ENCODE measurements around the gene ATG9B.
A peak's percentile ranks its signal among the peaks of the same experiment; 100 is the strongest.

ATG9B gene

GRCh38 chr7:150999001-150999400 lies 25.3 kb downstream of the ATG9B start:
- DNase-seq (ENCODE audit: low read depth) = no peak

DNA sequence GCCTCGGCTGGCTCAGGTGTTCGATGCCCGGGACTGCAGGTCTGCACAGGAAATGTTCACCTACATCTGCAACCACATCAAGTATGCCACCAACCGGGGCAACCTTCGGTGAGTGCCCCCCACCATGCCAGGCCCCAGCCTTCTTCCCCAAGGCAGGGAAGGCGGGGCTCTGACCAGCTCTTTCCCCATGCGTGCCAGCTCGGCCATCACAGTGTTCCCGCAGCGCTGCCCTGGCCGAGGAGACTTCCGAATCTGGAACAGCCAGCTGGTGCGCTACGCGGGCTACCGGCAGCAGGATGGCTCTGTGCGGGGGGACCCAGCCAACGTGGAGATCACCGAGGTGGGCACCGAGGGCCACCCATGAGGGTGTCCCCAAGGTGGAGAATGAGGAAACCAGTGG lies 26.0 kb downstream of the ATG9B start:
- DNase-seq (ENCODE audit: low read depth) = no peak

DNA sequence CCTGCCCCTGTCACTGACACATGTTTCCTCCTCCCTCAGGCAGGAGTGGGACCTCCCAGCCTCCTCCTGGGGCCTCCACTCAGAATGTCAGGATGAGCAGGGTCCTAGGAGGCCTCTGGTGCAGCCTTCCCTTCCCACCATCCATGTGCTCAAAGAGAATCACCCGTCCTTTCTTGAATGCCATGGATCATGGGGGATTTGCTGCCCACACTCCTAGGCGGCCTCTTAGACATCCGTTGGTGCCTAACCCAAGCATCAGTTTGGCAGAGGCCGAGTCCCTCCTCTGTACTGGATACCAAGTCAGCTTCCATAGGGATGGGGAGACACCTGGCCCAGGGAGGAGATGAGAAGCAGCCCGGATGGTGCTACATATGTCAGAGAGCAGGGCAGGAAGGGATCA lies 26.5 kb downstream of the ATG9B start:
- no peak for DNase-seq (ENCODE audit: low read depth)

DNA sequence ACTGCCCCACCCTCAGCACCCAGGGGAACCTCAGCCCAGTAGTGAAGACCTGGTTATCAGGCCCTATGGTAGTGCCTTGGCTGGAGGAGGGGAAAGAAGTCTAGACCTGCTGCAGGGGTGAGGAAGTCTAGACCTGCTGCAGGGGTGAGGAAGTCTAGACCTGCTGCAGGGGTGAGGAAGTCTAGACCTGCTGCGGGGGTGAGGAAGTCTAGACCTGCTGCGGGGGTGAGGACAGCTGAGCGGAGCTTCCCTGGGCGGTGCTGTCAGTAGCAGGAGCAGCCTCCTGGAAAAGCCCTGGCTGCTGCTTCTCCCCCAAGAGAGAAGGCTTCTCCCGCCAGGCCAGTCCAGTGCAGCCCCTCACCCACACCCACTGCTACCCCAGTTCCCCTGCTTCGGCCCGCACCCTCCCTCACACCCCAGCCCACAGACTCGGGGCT lies 27.2 kb downstream of the ATG9B start:
- no peak for DNase-seq (ENCODE audit: low read depth)

GRCh38 chr7:150996376-150997074 lies 27.8 kb downstream of the ATG9B start:
- DNase-seq (ENCODE audit: low read depth) = no peak

- no peak for DNase-seq (ENCODE audit: low read depth)
Measured at GRCh38 chr7:150994838-150995510, 29.3 kb downstream of the ATG9B start.

GRCh38 chr7:150994141-150994837 lies 30.0 kb downstream of the ATG9B start:
- DNase-seq (ENCODE audit: low read depth) = no peak

GRCh38 chr7:150993511-150993910 lies 30.8 kb downstream of the ATG9B start:
- no peak for DNase-seq (ENCODE audit: low read depth)

DNA sequence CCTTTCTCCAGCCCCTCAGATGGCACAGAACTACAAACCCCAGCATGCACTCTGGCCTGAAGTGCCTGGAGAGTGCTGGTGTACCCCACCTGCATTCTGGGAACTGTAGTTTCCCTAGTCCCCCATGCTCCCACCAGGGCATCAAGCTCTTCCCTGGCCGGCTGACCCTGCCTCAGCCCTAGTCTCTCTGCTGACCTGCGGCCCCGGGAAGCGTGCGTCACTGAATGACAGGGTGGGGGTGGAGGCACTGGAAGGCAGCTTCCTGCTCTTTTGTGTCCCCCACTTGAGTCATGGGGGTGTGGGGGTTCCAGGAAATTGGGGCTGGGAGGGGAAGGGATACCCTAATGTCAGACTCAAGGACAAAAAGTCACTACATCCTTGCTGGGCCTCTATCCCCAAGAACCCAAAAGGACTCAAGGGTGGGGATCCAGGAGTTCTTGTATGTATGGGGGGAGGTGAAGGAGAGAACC lies 31.4 kb downstream of the ATG9B start:
- DNase-seq (ENCODE audit: low read depth) = peak; percentile 35

DNA sequence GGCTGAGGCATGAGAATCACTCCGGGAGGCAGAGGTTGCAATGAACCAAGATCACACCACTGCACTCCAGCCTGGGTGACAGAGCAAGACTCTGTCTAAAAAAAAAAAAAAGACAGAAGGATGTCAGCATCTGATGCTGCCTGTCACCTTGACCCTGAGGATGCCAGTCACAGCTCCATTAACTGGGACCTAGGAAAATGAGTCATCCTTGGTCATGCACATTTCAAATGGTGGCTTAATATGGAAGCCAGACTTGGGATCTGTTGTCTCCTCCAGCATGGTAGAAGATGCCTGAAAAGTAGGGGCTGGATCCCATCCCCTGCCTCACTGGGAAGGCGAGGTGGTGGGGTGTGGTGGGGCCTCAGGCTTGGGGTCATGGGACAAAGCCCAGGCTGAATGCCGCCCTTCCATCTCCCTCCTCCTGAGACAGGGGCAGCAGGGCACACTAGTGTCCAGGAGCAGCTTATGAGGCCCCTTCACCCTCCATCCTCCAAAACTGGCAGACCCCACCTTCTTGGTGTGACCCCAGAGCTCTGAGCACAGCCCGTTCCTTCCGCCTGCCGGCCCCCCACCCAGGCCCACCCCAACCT lies 32.1 kb downstream of the ATG9B start:
- no peak for DNase-seq (ENCODE audit: low read depth)

GRCh38 chr7:150990416-150991186 lies 33.7 kb downstream of the ATG9B start, which contains the start of gene NOS3:
Gene NOS3, plus strand, starts transcription at chr7:150991017. Its CDS starts 2,787 bp downstream, at chr7:150993804.
- no peak for DNase-seq (ENCODE audit: low read depth)

- DNase-seq (ENCODE audit: low read depth) = no peak
Measured at GRCh38 chr7:150989456-150989855, 34.8 kb downstream of the ATG9B start.

DNA sequence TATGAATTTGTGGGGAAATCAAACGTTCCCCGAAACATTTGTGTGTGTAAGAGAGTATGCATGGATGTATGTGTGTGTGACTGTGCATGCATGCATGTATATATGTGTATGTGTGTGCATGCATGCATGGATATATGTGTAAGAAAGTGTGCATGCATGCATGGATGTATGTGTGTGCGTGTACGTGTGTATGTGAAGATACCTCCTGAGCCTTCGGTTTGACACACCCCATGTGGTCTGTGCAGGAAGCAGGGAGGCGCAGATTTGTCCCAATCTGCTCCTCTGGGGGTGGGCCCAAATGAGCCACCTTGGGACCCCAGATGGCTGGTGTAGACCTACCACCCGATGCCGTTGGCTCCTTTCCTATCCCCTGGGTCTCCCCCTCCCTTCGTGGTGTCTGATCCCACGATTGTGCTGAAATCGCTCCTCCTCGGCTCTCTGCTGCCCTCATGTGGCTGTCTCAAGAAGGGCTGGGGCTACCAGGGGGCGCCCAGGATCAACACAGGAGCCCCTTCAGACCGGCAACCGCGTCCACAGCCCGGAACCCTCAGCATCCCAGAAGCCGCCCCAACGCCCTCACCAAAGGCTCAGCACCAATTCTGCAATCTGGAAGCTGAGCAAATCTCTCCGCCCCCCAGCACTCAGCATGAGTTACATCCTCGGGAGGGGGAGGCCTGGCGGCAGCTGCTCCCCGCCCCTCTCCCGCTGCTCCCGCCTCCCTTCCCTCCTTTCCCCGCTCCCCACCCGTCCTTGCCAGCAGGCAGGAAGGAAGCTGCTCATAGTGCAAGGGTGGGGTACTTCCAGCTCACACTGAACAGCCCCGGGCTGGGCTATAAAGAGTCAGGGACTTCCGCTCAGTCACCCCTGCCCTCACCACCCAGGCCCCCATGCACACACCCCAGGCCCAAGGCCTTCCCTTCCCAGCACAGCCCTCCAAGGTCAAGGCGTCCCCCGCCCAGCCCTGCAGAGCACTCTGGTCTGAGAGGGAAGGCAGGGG lies 35.8 kb downstream of the ATG9B start:
- DNase-seq (ENCODE audit: low read depth) = no peak

DNA sequence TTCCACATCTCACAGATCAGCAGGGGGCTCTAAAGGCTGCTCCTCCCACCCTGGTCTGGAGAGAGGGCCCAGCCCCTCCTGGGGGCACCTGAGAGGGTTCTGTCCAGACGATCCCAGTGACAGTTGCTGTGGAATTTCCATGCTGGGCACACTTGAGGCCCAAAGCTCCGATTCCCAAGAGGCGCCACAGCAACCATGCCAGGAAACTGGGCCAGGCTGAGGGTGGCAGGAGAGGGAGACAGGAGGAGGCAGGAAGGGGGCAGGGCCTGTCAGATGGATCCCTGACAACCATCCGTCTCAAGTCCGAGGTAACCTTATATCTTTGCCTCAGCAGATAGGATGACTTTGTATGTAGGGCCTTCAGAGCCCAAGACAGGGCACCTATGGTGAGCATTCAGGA lies 37.7 kb downstream of the ATG9B start:
- DNase-seq (ENCODE audit: low read depth) = no peak

- DNase-seq (ENCODE audit: low read depth) = peak; percentile 39
Measured at GRCh38 chr7:150986099-150986512, 38.2 kb downstream of the ATG9B start.

DNA sequence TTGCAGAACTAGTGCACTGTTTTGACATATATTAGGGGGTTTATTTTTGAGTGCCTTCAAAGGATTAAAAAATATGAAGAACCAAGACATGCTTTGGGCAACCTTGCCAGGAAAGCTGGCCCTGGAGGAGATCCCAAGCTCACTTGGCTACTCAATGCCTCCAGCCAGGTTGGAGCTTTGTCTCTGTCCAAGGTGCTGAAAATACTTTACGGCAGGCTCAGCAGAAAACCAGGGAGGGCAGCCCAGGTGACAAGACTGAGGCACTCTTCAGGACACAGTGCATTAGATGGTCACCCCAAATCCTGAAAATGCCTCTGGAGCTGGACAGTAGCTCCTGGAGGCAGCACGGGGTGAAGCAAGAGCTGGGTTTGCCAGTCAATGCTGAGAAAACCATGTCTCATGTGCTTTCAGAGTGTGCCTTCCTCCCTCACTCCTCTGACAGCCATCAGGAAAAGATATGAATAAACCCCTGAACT lies 40.4 kb downstream of the ATG9B start:
- DNase-seq (ENCODE audit: low read depth) = peak; percentile 32

GRCh38 chr7:150982351-150982750 lies 41.9 kb downstream of the ATG9B start:
- no peak for DNase-seq (ENCODE audit: low read depth)

GRCh38 chr7:150981644-150982043 lies 42.6 kb downstream of the ATG9B start:
- DNase-seq (ENCODE audit: low read depth) = no peak

- no peak for DNase-seq (ENCODE audit: low read depth)
Measured at GRCh38 chr7:150980663-150981062, 43.6 kb downstream of the ATG9B start.

DNA sequence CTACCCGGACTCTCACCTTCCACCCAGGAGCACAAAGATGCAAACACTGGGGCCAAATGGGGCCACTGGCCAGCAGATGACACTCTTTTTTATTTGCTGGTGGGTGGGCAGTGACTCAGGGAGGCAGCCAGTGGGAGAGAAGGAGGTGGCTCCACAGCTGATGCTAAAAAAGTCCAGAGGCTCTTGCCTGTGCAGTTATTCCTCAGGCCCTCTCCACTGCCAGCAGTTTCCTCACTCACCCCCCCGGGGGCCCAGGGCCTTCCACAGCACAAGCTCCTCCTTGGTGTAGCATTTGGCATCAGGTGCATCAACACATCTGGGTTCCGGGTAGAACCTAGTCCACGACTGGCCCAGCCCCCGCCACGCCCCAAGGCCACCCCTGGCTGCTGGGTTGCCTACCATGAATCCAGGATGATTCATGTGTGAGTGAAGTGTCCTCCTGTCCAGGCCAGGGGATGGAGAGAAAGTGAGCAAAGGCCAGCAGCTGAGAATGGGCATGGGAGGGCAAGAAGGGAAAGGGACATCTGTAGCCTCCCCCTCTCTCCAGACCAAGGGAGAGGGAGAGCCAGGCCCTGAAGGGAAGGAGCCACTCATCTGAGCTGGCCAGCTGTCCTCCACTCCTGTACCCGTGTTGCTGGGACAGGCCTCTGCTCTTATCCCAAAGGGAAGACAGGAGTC lies 44.4 kb downstream of the ATG9B start:
- no peak for DNase-seq (ENCODE audit: low read depth)
